ENCODE data around the gene TCF7L1.

- TF ChIP-seq, protein P1, sequence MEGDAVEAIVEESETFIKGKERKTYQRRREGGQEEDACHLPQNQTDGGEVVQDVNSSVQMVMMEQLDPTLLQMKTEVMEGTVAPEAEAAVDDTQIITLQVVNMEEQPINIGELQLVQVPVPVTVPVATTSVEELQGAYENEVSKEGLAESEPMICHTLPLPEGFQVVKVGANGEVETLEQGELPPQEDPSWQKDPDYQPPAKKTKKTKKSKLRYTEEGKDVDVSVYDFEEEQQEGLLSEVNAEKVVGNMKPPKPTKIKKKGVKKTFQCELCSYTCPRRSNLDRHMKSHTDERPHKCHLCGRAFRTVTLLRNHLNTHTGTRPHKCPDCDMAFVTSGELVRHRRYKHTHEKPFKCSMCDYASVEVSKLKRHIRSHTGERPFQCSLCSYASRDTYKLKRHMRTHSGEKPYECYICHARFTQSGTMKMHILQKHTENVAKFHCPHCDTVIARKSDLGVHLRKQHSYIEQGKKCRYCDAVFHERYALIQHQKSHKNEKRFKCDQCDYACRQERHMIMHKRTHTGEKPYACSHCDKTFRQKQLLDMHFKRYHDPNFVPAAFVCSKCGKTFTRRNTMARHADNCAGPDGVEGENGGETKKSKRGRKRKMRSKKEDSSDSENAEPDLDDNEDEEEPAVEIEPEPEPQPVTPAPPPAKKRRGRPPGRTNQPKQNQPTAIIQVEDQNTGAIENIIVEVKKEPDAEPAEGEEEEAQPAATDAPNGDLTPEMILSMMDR (IDR thresholded peaks at IDR 0.05), result no peak
- TF ChIP-seq SIN3A (IDR thresholded peaks at IDR 0.05; ENCODE audit: borderline replicate concordance, insufficient read depth, low read depth, low read length) (no peak), TCF7L2 (IDR thresholded peaks at IDR 0.05; ENCODE audit: low read depth, low read length) (no peak), POLR2AphosphoS5 (IDR thresholded peaks at IDR 0.05; ENCODE audit: low read depth, low read length) (no peak), REST (IDR thresholded peaks at IDR 0.05; ENCODE audit: insufficient read depth in 1 of 2, low read depth in 2 of 2, low read length in 1 of 2) (no peak)
These were observed 98.8 kb downstream of the TCF7L1 start for GRCh38 chr2:85231952-85232351.

Data from Panc1 (cell line).